Measurements from ENCODE around the gene SYN1. TPM values are rescaled to one million over a fixed set of nuclear protein-coding genes. Genes with fewer than 3 reads are reported as not detected.

The SYN1 gene
- polyA plus RNA-seq, 1 donor, result 11.6 TPM

GRCh38 chrX:47574076-47574546 lies 45.5 kb downstream of the SYN1 start:
- DNase-seq (ENCODE audit: low read depth), result no peak

- peak; percentile 19 for DNase-seq (ENCODE audit: low read depth)
Measured at GRCh38 chrX:47573341-47574075, 46.1 kb downstream of the SYN1 start.

- no peak for DNase-seq (ENCODE audit: low read depth)
Measured at GRCh38 chrX:47572773-47573340, 46.8 kb downstream of the SYN1 start.

- no peak for DNase-seq (ENCODE audit: low read depth)
Measured at GRCh38 chrX:47571896-47572295, 47.8 kb downstream of the SYN1 start.

- DNase-seq (ENCODE audit: low read depth), result no peak
Measured at GRCh38 chrX:47571215-47571614, 48.4 kb downstream of the SYN1 start.

GRCh38 chrX:47570794-47571193 lies 48.9 kb downstream of the SYN1 start:
- DNase-seq (ENCODE audit: low read depth), result no peak

GRCh38 chrX:47568656-47569295 lies 50.9 kb downstream of the SYN1 start:
- no peak for DNase-seq (ENCODE audit: low read depth)

- DNase-seq (ENCODE audit: low read depth), result no peak
Measured at GRCh38 chrX:47566841-47567240, 52.8 kb downstream of the SYN1 start.

GRCh38 chrX:47564438-47565085 lies 55.1 kb downstream of the SYN1 start:
- no peak for DNase-seq (ENCODE audit: low read depth)

GRCh38 chrX:47563801-47564315 lies 55.8 kb downstream of the SYN1 start:
- DNase-seq (ENCODE audit: low read depth), result no peak

- DNase-seq (ENCODE audit: low read depth), result no peak
Measured at GRCh38 chrX:47562615-47563243, 56.9 kb downstream of the SYN1 start.

GRCh38 chrX:47561659-47562151 lies 58.0 kb downstream of the SYN1 start:
- no peak for DNase-seq (ENCODE audit: low read depth)

- peak; percentile 96 for DNase-seq (ENCODE audit: low read depth)
Measured at GRCh38 chrX:47560934-47561658, 58.6 kb downstream of the SYN1 start, which contains the start of gene ARAF. TSS of gene ARAF (plus strand) at chrX:47561205. CDS start at chrX:47562968, 1,763 bp downstream.

- DNase-seq (ENCODE audit: low read depth), result no peak
Measured at GRCh38 chrX:47560179-47560933, 59.3 kb downstream of the SYN1 start.

GRCh38 chrX:47558436-47558835 lies 61.2 kb downstream of the SYN1 start:
- DNase-seq (ENCODE audit: low read depth), result no peak

GRCh38 chrX:47556045-47556623 lies 63.5 kb downstream of the SYN1 start:
- DNase-seq (ENCODE audit: low read depth), result peak; percentile 72

- DNase-seq (ENCODE audit: low read depth), result no peak
Measured at GRCh38 chrX:47543496-47543895, 76.2 kb downstream of the SYN1 start.

GRCh38 chrX:47540754-47541538 lies 78.7 kb downstream of the SYN1 start:
- DNase-seq (ENCODE audit: low read depth), result peak; percentile 88

- DNase-seq (ENCODE audit: low read depth), result no peak
Measured at GRCh38 chrX:47539860-47540259, 79.8 kb downstream of the SYN1 start.
